ENCODE data around the gene RNF213.

RNF213 gene

GRCh38 chr17:80322864-80323263 is 62.2 kb downstream of the RNF213 start:
- Histone ChIP-seq H3K23ac (ENCODE audit: low read length) (no peak overlapping the region), H3K4ac (ENCODE audit: low read depth, low read length) (no peak overlapping the region), H2BK5ac (ENCODE audit: low read depth, low read length, poor library complexity) (no peak overlapping the region), H3K9me3 (ENCODE audit: insufficient read depth, low read depth, low read length) (peaks cover 1% of the 10 kb centered on the region), H2BK120ac (ENCODE audit: insufficient read depth, low read length, poor library complexity) (no peak overlapping the region), H3K79me2 (ENCODE audit: control insufficient read depth, insufficient read depth, low read length, poor library complexity) (no peaks in the 10 kb centered on the region), H4K12ac (ENCODE audit: low read depth, low read length) (no peak overlapping the region), H4K8ac (ENCODE audit: low read depth, low read length) (no peak overlapping the region), H3K14ac (ENCODE audit: low read length) (no peak overlapping the region), H3K79me1 (ENCODE audit: low read length) (no peaks in the 10 kb centered on the region), H2AFZ (ENCODE audit: insufficient read depth, low read length, poor library complexity) (no peak overlapping the region), H4K91ac (ENCODE audit: low read depth, low read length) (no peak overlapping the region), H3K4me2 (ENCODE audit: low read length) (no peak overlapping the region), H3K9ac (ENCODE audit: low read length) (no peak overlapping the region), H3K4me3 (ENCODE audit: low read depth, low read length) (no peak overlapping the region), H3K18ac (ENCODE audit: low read length) (no peak overlapping the region), H3K27ac (ENCODE audit: low read depth, low read length) (no peak overlapping the region), H3K4me1 (ENCODE audit: control insufficient read depth in 1 of 2, insufficient read depth in 2 of 2, low read length in 2 of 2) (no peaks in the 10 kb centered on the region), H2BK12ac (ENCODE audit: low read length) (no peak overlapping the region), H3K27me3 (ENCODE audit: insufficient read depth, low read length) (no peaks in the 10 kb centered on the region), H2AK5ac (ENCODE audit: low read length) (no peak overlapping the region), H3K36me3 (ENCODE audit: control insufficient read depth in 1 of 2, insufficient read depth in 2 of 2, low read length in 2 of 2) (peaks cover 25 to 32% of the 10 kb centered on the region in 2 experiments)
- WGBS (ENCODE audit: extremely low coverage, insufficient coverage, insufficient read length), result no CpG with 5 or more reads among the region's 1 CpG
- no peak for DNase-seq

DNA sequence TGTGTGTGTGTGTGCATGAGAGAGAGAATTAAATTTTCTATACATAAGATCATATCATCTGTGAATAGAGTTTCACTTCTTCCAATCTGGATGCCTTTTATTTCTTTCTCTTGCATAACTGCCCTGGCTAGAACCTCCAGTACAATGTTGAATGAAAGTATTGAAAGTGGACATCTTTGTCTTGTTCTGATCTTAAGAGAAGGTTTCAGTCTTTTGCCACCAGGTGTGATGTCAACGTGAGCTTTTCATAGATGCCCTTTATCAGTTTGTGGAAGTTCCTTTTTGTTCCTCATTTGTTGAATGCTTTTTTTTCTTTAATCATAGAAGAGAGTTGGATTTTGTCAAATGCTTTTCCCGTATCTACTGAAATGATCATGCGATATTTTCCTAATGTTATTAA is 63.3 kb downstream of the RNF213 start:
- H2AK5ac ChIP-seq (ENCODE audit: low read length), result no peak overlapping the region

DNA sequence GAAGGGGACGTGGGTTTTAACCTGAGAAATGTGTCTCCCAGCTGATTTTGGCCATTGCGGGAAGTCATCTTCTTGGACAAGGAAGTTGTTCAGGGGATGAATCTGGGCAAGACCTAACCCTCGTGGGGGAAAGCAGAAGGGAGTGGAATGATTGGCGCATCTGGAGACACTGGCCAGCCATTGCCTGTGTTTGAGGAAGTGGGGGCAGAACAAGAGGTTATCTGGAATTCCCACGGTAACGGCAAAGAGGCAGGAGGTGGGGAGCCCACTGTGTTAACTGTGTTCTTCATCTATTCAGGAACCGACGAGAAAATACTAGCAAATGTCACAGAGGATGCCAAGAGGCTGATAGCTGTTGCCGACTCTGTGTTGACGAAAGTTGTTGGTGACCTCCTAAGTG is 66.9 kb downstream of the RNF213 start:
- Histone ChIP-seq H2BK12ac (ENCODE audit: low read length) (no peak overlapping the region), H3K14ac (ENCODE audit: low read length) (no peak overlapping the region), H4K8ac (ENCODE audit: low read depth, low read length) (no peak overlapping the region), H2AFZ (ENCODE audit: insufficient read depth, low read length, poor library complexity) (no peak overlapping the region), H3K27me3 (ENCODE audit: insufficient read depth, low read length) (no peaks in the 10 kb centered on the region), H3K4me2 (ENCODE audit: low read length) (no peak overlapping the region), H3K79me2 (ENCODE audit: control insufficient read depth, insufficient read depth, low read length, poor library complexity) (no peaks in the 10 kb centered on the region), H3K27ac (ENCODE audit: low read depth, low read length) (no peak overlapping the region), H2AK5ac (ENCODE audit: low read length) (no peak overlapping the region), H4K91ac (ENCODE audit: low read depth, low read length) (no peak overlapping the region), H3K23ac (ENCODE audit: low read length) (no peak overlapping the region), H3K9ac (ENCODE audit: low read length) (no peak overlapping the region), H3K9me3 (ENCODE audit: insufficient read depth, low read depth, low read length) (no peaks in the 10 kb centered on the region), H2BK5ac (ENCODE audit: low read depth, low read length, poor library complexity) (no peak overlapping the region), H3K4ac (ENCODE audit: low read depth, low read length) (no peak overlapping the region), H3K36me3 (ENCODE audit: control insufficient read depth in 1 of 2, insufficient read depth in 2 of 2, low read length in 2 of 2) (peaks cover 26 to 46% of the 10 kb centered on the region in 2 experiments), H2BK120ac (ENCODE audit: insufficient read depth, low read length, poor library complexity) (no peak overlapping the region), H4K12ac (ENCODE audit: low read depth, low read length) (no peak overlapping the region), H3K18ac (ENCODE audit: low read length) (no peak overlapping the region), H3K4me1 (ENCODE audit: control insufficient read depth in 1 of 2, insufficient read depth in 2 of 2, low read length in 2 of 2) (no peaks in the 10 kb centered on the region), H3K79me1 (ENCODE audit: low read length) (no peaks in the 10 kb centered on the region), H3K4me3 (ENCODE audit: low read depth, low read length) (no peak overlapping the region)
- WGBS (ENCODE audit: extremely low coverage, insufficient coverage, insufficient read length), result no CpG with 5 or more reads among the region's 10 CpGs
- DNase-seq, result no peak

More for the DNA sequence above, 63.3 kb downstream of the RNF213 start:
- no peak overlapping the region for H3K18ac ChIP-seq (ENCODE audit: low read length)
- H3K14ac ChIP-seq (ENCODE audit: low read length), result no peak overlapping the region
- no peak overlapping the region for H2BK12ac ChIP-seq (ENCODE audit: low read length)
- no peak for DNase-seq
- H3K23ac ChIP-seq (ENCODE audit: low read length), result no peak overlapping the region
- H3K4me1 ChIP-seq (ENCODE audit: control insufficient read depth in 1 of 2, insufficient read depth in 2 of 2, low read length in 2 of 2), result no peaks in the 10 kb centered on the region
- H4K12ac ChIP-seq (ENCODE audit: low read depth, low read length), result no peak overlapping the region
- peaks cover 30 to 32% of the 10 kb centered on the region in 2 experiments for H3K36me3 ChIP-seq (ENCODE audit: control insufficient read depth in 1 of 2, insufficient read depth in 2 of 2, low read length in 2 of 2)
- H3K4me2 ChIP-seq (ENCODE audit: low read length), result no peak overlapping the region
- H3K79me1 ChIP-seq (ENCODE audit: low read length), result no peaks in the 10 kb centered on the region
- no peaks in the 10 kb centered on the region for H3K27me3 ChIP-seq (ENCODE audit: insufficient read depth, low read length)
- no peak overlapping the region for H3K9ac ChIP-seq (ENCODE audit: low read length)
- H3K79me2 ChIP-seq (ENCODE audit: control insufficient read depth, insufficient read depth, low read length, poor library complexity), result no peaks in the 10 kb centered on the region
- H2BK120ac ChIP-seq (ENCODE audit: insufficient read depth, low read length, poor library complexity), result no peak overlapping the region
- no peak overlapping the region for H2BK5ac ChIP-seq (ENCODE audit: low read depth, low read length, poor library complexity)
- no peak overlapping the region for H3K27ac ChIP-seq (ENCODE audit: low read depth, low read length)
- H3K9me3 ChIP-seq (ENCODE audit: insufficient read depth, low read depth, low read length), result peaks cover 1% of the 10 kb centered on the region
- no peak overlapping the region for H3K4me3 ChIP-seq (ENCODE audit: low read depth, low read length)
- no CpG with 5 or more reads among the region's 3 CpGs for WGBS (ENCODE audit: extremely low coverage, insufficient coverage, insufficient read length)
- no peak overlapping the region for H3K4ac ChIP-seq (ENCODE audit: low read depth, low read length)
- no peak overlapping the region for H2AFZ ChIP-seq (ENCODE audit: insufficient read depth, low read length, poor library complexity)
- H4K8ac ChIP-seq (ENCODE audit: low read depth, low read length), result no peak overlapping the region
- no peak overlapping the region for H4K91ac ChIP-seq (ENCODE audit: low read depth, low read length)

GRCh38 chr17:80328634-80329380 is 68.2 kb downstream of the RNF213 start:
- Histone ChIP-seq H2BK5ac (ENCODE audit: low read depth, low read length, poor library complexity) (no peak overlapping the region), H4K91ac (ENCODE audit: low read depth, low read length) (no peak overlapping the region), H3K9ac (ENCODE audit: low read length) (no peak overlapping the region), H3K79me1 (ENCODE audit: low read length) (no peaks in the 10 kb centered on the region), H3K36me3 (ENCODE audit: control insufficient read depth in 1 of 2, insufficient read depth in 2 of 2, low read length in 2 of 2) (peaks cover 28 to 46% of the 10 kb centered on the region in 2 experiments), H3K4me1 (ENCODE audit: control insufficient read depth in 1 of 2, insufficient read depth in 2 of 2, low read length in 2 of 2) (no peaks in the 10 kb centered on the region), H3K27ac (ENCODE audit: low read depth, low read length) (no peak overlapping the region), H3K4me2 (ENCODE audit: low read length) (no peak overlapping the region), H3K4ac (ENCODE audit: low read depth, low read length) (no peak overlapping the region), H3K14ac (ENCODE audit: low read length) (no peak overlapping the region), H4K8ac (ENCODE audit: low read depth, low read length) (no peak overlapping the region), H3K79me2 (ENCODE audit: control insufficient read depth, insufficient read depth, low read length, poor library complexity) (no peaks in the 10 kb centered on the region), H3K18ac (ENCODE audit: low read length) (no peak overlapping the region), H2AK5ac (ENCODE audit: low read length) (no peak overlapping the region), H2BK120ac (ENCODE audit: insufficient read depth, low read length, poor library complexity) (no peak overlapping the region), H3K9me3 (ENCODE audit: insufficient read depth, low read depth, low read length) (no peaks in the 10 kb centered on the region), H2AFZ (ENCODE audit: insufficient read depth, low read length, poor library complexity) (no peak overlapping the region), H2BK12ac (ENCODE audit: low read length) (no peak overlapping the region), H4K12ac (ENCODE audit: low read depth, low read length) (no peak overlapping the region), H3K4me3 (ENCODE audit: low read depth, low read length) (no peak overlapping the region), H3K27me3 (ENCODE audit: insufficient read depth, low read length) (no peaks in the 10 kb centered on the region), H3K23ac (ENCODE audit: low read length) (no peak overlapping the region)
- no peak for DNase-seq
- no CpG with 5 or more reads among the region's 21 CpGs for WGBS (ENCODE audit: extremely low coverage, insufficient coverage, insufficient read length)
